Fibroblast of pulmonary artery (primary cell): ENCODE data around the gene SIPA1L3.

Experiments
- DNase-seq: peaks from one replicate; pipeline ENCODE4 v3.0.0-alpha.2; 2010; ENCODE audit warnings: low read depth
- H3K4me3 ChIP-seq: replicated peaks from 2 replicates; pipeline ENCODE4 v1.5.1; 2011; ENCODE audit warnings: low read depth, mild to moderate bottlenecking, control low read depth, low read length, moderate library complexity
- TF ChIP-seq, protein P1 (sequence below): IDR thresholded peaks from 2 replicates; pipeline ENCODE4 v1.5.1; 2011; ENCODE audit warnings: mild to moderate bottlenecking, control low read depth, low read length, inconsistent platforms; ENCODE audit errors: missing control alignments

SIPA1L3 gene

DNA sequence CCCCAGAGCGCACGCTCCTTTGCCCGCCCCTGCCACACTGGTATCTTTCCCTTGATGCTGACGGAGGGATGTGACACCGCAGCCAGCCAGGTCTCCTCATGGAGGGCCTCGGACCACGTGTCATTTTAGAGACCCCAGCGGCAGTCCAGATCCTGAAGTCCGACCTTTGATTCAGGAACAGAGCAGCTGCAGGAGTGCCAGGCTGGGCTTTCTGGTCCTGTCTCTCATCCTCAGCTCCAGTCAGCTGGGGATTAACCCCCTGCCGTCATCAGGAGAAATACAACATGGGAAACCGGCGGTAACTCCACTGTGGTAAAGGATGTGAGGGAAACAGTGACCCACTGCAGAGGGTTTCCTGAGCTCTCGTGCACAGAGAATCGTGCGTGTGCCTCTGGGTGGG is 140.6 kb downstream of the SIPA1L3 start:
- H3K4me3 ChIP-seq: no peak overlapping the region
- TF ChIP-seq, protein P1, sequence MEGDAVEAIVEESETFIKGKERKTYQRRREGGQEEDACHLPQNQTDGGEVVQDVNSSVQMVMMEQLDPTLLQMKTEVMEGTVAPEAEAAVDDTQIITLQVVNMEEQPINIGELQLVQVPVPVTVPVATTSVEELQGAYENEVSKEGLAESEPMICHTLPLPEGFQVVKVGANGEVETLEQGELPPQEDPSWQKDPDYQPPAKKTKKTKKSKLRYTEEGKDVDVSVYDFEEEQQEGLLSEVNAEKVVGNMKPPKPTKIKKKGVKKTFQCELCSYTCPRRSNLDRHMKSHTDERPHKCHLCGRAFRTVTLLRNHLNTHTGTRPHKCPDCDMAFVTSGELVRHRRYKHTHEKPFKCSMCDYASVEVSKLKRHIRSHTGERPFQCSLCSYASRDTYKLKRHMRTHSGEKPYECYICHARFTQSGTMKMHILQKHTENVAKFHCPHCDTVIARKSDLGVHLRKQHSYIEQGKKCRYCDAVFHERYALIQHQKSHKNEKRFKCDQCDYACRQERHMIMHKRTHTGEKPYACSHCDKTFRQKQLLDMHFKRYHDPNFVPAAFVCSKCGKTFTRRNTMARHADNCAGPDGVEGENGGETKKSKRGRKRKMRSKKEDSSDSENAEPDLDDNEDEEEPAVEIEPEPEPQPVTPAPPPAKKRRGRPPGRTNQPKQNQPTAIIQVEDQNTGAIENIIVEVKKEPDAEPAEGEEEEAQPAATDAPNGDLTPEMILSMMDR: no peak
- DNase-seq: no peak

DNA sequence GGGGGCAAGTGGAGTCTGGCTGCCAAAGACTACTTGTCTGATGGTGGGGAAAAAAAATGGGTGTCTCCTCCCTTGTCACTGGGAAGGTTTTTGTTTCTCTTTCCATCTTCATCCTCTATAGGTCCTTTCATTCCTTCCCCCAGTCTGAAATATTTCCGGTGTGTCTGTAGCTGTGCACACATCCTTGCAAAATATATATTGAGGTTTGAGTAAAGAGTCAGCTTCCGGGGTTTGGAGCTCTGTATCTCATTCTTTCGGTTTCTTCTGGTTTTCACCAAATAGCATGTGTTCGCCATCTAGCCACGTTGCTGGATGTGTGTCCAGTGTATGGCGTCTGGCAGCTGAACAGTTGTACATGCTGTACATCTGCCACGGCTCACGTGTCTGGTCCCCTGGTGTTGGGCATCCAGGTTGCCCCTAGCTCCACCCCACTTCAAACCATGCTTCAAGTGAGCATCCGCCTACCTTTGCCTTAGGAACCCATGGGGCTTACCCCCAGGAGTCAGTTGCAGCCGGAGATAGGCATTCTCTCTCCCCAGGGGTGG is 142.2 kb downstream of the SIPA1L3 start:
- TF ChIP-seq, protein P1: no peak
- peak; percentile 39 for DNase-seq
- no peak overlapping the region for H3K4me3 ChIP-seq

DNA sequence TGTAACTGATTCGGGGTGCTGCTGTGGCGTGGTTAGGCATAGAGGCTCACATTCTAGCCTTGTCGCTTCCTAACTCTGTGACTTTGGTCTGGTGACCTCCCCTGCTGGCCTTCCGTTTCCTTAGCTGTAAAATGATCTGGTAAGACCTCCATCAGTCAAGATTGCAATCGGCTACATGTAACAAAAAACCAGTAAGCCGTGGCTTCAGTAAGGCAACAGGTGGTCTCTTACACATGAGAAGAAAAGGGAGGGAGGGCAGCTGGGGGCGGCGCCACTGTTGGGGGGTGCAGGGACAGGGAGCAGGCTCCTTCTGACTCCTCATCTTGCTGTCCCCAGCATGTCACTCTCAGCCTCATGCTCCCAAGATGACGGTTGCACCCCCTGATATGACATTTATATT is 148.0 kb downstream of the SIPA1L3 start:
- TF ChIP-seq, protein P1: no peak
- no peak for DNase-seq

DNA sequence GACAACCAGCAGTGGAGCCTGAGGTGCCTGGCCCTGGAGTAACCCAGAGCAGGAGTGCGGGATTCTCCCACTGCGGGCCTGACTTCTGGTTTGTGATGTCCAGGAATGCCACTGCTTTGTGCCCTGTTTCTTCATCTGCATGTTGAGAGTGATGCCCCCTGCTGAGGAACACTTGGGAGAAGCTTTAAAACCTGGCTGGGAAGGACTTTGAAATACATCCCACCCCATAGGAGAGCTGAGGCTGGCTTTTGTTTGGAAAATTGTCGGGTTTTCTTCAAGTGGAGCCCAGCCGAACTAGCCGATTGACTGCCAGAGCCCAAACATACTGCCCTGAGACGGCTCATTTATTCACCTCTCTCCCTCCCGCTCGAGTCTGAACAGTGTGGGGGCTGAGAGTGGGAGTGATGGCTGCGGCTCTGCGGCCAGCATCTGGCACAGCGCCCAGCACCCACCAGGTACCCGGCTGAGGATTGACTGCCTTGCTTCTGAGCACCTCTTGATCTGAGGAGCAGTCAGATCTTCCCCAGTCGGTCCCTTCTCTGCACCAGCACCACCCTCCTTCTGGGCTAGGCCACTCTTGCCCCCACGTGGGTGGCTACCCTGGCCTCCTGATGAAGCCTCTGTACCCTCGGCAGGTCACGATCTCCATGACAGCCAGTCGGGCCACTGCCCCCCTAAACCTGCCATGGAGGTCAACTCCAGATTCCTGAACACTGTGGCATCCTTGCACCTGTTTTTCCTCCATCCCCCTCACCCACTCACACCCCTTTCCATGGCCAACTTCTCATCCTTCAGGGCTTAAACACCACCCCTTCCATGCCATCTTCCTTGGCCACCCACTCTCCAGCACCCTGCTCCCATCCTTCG is 148.9 kb downstream of the SIPA1L3 start:
- DNase-seq: no peak
- TF ChIP-seq, protein P1: peak; percentile 20
- H3K4me3 ChIP-seq: no peak overlapping the region

More for the DNA sequence above, 148.0 kb downstream of the SIPA1L3 start:
- H3K4me3 ChIP-seq: no peak overlapping the region

DNA sequence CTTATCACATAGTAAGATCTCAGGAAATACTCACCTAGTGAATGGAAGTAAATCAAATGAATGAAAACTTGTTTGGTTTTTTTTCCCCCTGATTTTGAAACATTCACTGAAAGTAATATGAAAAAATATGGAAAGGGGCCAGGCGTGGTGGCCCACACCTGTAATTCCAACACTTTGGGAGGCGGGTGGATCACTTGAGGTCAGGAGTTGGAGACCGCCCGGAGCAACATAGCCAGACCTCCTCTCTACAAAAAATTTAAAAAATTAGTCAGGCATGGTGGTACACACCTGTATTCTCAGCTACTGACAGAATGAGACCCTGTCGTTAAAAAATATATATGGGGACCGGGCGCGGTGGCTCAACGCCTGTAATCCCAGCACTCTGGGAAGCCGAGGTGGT is 149.6 kb downstream of the SIPA1L3 start:
- no peak overlapping the region for H3K4me3 ChIP-seq
- DNase-seq: no peak
- TF ChIP-seq, protein P1: no peak

DNA sequence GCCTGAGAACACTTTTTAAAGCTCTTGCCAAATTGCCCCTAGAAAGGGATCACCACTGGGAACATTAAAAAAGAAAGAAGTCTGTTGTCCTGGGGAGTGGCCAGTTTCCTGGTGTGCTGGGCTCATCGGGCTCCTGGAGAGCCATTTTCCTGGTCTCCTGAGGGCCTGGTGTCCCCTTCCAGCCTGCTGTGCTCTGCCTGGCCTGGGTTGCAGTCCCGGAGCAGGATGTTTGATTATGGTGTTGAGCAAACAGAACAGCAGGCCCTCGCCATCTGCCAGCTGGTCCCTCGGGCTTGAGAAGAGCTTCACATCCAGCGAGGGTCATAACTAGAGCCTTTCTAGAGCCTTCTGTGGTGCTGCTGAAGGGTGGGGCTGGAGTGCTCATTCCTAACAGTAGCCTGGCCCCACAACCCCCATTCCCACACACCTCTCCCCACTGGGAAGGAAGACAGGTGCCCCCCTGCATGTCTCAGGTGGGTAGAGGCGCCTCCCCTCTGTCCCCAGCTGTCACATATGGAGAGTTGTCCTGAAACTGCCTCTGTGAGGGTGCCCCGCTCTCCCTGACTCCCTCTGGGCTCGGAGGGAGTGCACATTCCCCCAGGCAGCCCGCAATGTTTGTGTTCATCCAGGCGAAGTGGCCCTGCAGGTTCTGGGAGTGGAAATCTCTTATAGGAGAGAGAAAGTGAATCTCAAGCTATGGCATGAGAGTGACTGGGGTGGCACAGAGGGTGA is 151.1 kb downstream of the SIPA1L3 start:
- DNase-seq: no peak
- TF ChIP-seq, protein P1: no peak
- H3K4me3 ChIP-seq: no peak overlapping the region
